Measurements from ENCODE around the gene PRKN. TPM values are rescaled to one million over a fixed set of nuclear protein-coding genes. Genes with fewer than 3 reads are reported as not detected.

Gene PRKN
- total and polyA plus RNA-seq, 5 donors from 2014 or later: 0.24 to 3.7 (median 2.5) TPM

DNA sequence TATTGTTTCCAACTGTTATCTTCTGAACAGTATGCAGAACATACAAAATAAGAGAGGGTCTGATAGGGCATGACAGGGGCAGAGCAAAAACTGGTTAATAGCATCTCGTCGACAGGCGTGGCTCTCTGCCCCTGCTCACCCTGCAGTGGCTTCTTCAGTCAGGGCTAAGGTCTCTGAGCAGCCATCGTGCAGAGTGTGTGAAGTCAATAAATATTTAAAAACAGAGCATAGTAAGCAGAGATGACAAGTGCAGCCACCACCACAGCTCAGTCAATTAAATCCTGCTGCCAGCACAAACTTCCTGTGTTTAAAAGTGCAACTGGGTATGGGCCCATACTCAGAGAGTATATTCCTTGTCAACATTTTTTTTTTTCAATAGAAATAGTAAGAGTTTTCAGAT, 1080.3 kb downstream of the PRKN start:
- Mint-ChIP-seq H3K4me1 (no peaks in the 10 kb centered on the region), H3K36me3 (peaks cover 3% of the 10 kb centered on the region), H3K27ac (no peak overlapping the region), H3K27me3 (no peaks in the 10 kb centered on the region), H3K9me3 (peaks cover 0 to 8% (median 5%) of the 10 kb centered on the region in 7 donors), H3K4me3 (no peak overlapping the region)
- Histone ChIP-seq H3K4me3 (ENCODE audit: low read depth, low read length) (no peak overlapping the region), H3K4me1 (ENCODE audit: control insufficient read depth, insufficient read depth, low read length, poor library complexity, severe bottlenecking) (no peaks in the 10 kb centered on the region), H3K27ac (ENCODE audit: insufficient read depth, low read length, poor library complexity, severe bottlenecking) (no peak overlapping the region), H3K27me3 (ENCODE audit: control insufficient read depth, insufficient read depth, low read length) (no peaks in the 10 kb centered on the region), H3K36me3 (ENCODE audit: control insufficient read depth, insufficient read depth, low read length) (no peaks in the 10 kb centered on the region), H3K9me3 (ENCODE audit: control insufficient read depth in 2 of 2, low read length in 2 of 2) (no peaks in the 10 kb centered on the region)
- DNase-seq (no peak), ATAC-seq (ENCODE audit: low read depth in 2 of 2) (no peak)

DNA sequence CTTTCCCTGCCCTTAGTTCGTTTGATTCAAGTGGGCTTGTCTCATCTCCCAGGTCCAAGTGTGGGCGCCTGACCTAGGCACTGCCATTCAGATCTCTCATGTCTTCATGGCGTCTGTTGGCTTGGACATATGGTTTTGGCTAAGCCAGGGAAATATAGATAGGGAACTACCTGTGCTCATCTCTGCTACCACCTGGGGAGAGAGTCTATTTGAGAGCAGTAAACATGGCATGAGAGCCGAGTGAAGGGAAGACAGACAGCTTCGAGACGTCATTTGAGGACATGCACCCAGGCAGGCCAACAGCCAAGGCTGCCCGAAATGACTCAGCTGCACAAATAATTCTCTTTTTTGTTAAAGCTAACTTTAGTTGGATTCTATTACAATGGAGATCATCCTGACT, 1083.0 kb downstream of the PRKN start:
- Mint-ChIP-seq H3K9me3 (peaks cover 0 to 6% (median 0%) of the 10 kb centered on the region in 7 donors), H3K27ac (no peak overlapping the region), H3K4me3 (no peak overlapping the region), H3K27me3 (no peaks in the 10 kb centered on the region), H3K36me3 (peaks cover 3% of the 10 kb centered on the region), H3K4me1 (no peaks in the 10 kb centered on the region)
- ATAC-seq (ENCODE audit: low read depth in 2 of 2) (no peak), DNase-seq (no peak)
- Histone ChIP-seq H3K4me3 (ENCODE audit: low read depth, low read length) (no peak overlapping the region), H3K9me3 (ENCODE audit: control insufficient read depth in 2 of 2, low read length in 2 of 2) (no peaks in the 10 kb centered on the region), H3K27ac (ENCODE audit: insufficient read depth, low read length, poor library complexity, severe bottlenecking) (no peak overlapping the region), H3K4me1 (ENCODE audit: control insufficient read depth, insufficient read depth, low read length, poor library complexity, severe bottlenecking) (no peaks in the 10 kb centered on the region), H3K27me3 (ENCODE audit: control insufficient read depth, insufficient read depth, low read length) (no peaks in the 10 kb centered on the region), H3K36me3 (ENCODE audit: control insufficient read depth, insufficient read depth, low read length) (no peaks in the 10 kb centered on the region)

DNA sequence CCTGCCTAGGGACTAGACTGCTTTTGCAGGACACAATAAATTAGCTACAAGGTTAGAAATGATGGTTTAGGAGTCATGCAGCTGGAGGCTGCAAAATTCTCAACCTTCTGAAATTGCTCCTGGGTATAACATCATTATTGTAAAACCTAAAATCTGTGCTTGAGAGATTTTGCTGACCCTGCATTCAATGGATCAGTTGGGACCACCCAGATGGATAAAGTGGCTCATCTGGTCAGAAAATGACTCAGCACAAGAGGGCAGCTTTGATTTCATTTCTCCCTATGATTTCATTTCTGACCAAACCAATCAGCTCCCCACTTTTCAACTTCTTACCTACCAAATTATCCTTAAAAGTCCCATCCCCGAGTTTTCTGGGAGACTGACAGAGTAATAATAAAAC, 1086.4 kb downstream of the PRKN start:
- Mint-ChIP-seq H3K4me1 (no peaks in the 10 kb centered on the region), H3K9me3 (peaks cover 0 to 4% (median 0%) of the 10 kb centered on the region in 7 donors), H3K36me3 (peaks cover 3% of the 10 kb centered on the region), H3K27me3 (no peaks in the 10 kb centered on the region), H3K4me3 (peak overlapping the region in 1 of 4 donors; percentile 10), H3K27ac (no peak overlapping the region)
- DNase-seq (no peak), ATAC-seq (ENCODE audit: low read depth in 2 of 2) (no peak)
- H3K27ac ChIP-seq (ENCODE audit: insufficient read depth, low read length, poor library complexity, severe bottlenecking): no peak overlapping the region
- H3K4me1 ChIP-seq (ENCODE audit: control insufficient read depth, insufficient read depth, low read length, poor library complexity, severe bottlenecking): no peaks in the 10 kb centered on the region
- H3K9me3 ChIP-seq (ENCODE audit: control insufficient read depth in 2 of 2, low read length in 2 of 2): no peaks in the 10 kb centered on the region
- no peak overlapping the region for H3K4me3 ChIP-seq (ENCODE audit: low read depth, low read length)
- no peaks in the 10 kb centered on the region for H3K27me3 ChIP-seq (ENCODE audit: control insufficient read depth, insufficient read depth, low read length)
- no peaks in the 10 kb centered on the region for H3K36me3 ChIP-seq (ENCODE audit: control insufficient read depth, insufficient read depth, low read length)

DNA sequence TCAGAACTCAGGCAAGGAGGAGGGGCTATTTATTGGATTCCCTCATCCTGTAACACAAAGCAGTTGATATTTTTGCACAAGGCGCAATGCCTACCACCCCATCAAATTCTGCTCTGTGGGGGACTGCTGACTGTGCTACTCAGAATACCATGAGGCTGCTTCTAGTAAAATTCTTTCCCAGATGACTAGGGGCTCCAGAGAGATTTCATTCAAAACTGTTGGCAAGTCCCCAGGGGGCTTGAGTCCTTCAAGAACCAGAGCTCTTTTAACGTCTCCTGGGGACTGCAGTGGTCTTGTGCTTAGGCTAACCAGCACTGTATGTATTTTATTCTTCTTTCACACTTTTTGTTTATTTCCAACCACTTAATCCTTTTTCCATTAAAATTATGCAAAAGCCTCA, 1087.8 kb downstream of the PRKN start:
- no peaks in the 10 kb centered on the region for H3K36me3 Mint-ChIP-seq
- no peaks in the 10 kb centered on the region for H3K27me3 Mint-ChIP-seq
- no peaks in the 10 kb centered on the region for H3K4me1 Mint-ChIP-seq
- no peak overlapping the region for H3K27ac ChIP-seq (ENCODE audit: insufficient read depth, low read length, poor library complexity, severe bottlenecking)
- H3K4me3 ChIP-seq (ENCODE audit: low read depth, low read length): no peak overlapping the region
- H3K4me3 Mint-ChIP-seq: no peak overlapping the region
- ATAC-seq (ENCODE audit: low read depth in 2 of 2) (no peak), DNase-seq (no peak)
- H3K9me3 Mint-ChIP-seq: peaks cover 0 to 2% (median 0%) of the 10 kb centered on the region in 7 donors
- H3K27ac Mint-ChIP-seq: no peak overlapping the region
- H3K9me3 ChIP-seq (ENCODE audit: control insufficient read depth in 2 of 2, low read length in 2 of 2): no peaks in the 10 kb centered on the region
- no peaks in the 10 kb centered on the region for H3K4me1 ChIP-seq (ENCODE audit: control insufficient read depth, insufficient read depth, low read length, poor library complexity, severe bottlenecking)
- H3K27me3 ChIP-seq (ENCODE audit: control insufficient read depth, insufficient read depth, low read length): no peaks in the 10 kb centered on the region
- H3K36me3 ChIP-seq (ENCODE audit: control insufficient read depth, insufficient read depth, low read length): no peaks in the 10 kb centered on the region

DNA sequence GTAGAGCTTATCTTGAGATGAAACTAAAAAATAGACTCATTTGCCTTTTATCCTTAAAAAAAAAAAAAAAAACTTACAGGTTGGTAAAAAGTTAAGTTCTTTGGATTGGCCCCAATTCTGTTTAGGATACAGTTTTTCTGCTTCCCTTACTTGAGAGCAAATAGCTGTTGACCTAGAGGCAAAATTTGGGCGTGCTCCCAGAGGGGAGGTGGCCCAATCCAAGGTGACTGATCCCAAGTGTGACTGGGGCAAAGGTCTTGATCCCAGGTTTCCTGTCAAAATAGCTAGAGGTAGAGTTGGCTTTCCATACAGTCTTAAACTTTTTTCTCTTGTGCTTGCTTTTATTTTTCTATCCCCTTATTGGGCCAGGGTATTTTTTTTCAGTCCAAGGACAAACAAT, 1089.9 kb downstream of the PRKN start:
- no peaks in the 10 kb centered on the region for H3K36me3 ChIP-seq (ENCODE audit: control insufficient read depth, insufficient read depth, low read length)
- DNase-seq (no peak), ATAC-seq (ENCODE audit: low read depth in 2 of 2) (no peak)
- H3K9me3 ChIP-seq (ENCODE audit: control insufficient read depth in 2 of 2, low read length in 2 of 2): no peaks in the 10 kb centered on the region
- no peaks in the 10 kb centered on the region for H3K36me3 Mint-ChIP-seq
- no peaks in the 10 kb centered on the region for H3K27me3 ChIP-seq (ENCODE audit: control insufficient read depth, insufficient read depth, low read length)
- no peaks in the 10 kb centered on the region for H3K27me3 Mint-ChIP-seq
- H3K4me1 Mint-ChIP-seq: no peaks in the 10 kb centered on the region
- no peak overlapping the region for H3K4me3 Mint-ChIP-seq
- H3K27ac ChIP-seq (ENCODE audit: insufficient read depth, low read length, poor library complexity, severe bottlenecking): no peak overlapping the region
- peaks cover 0 to 2% (median 0%) of the 10 kb centered on the region in 7 donors for H3K9me3 Mint-ChIP-seq
- no peak overlapping the region for H3K27ac Mint-ChIP-seq
- H3K4me3 ChIP-seq (ENCODE audit: low read depth, low read length): no peak overlapping the region
- no peaks in the 10 kb centered on the region for H3K4me1 ChIP-seq (ENCODE audit: control insufficient read depth, insufficient read depth, low read length, poor library complexity, severe bottlenecking)

DNA sequence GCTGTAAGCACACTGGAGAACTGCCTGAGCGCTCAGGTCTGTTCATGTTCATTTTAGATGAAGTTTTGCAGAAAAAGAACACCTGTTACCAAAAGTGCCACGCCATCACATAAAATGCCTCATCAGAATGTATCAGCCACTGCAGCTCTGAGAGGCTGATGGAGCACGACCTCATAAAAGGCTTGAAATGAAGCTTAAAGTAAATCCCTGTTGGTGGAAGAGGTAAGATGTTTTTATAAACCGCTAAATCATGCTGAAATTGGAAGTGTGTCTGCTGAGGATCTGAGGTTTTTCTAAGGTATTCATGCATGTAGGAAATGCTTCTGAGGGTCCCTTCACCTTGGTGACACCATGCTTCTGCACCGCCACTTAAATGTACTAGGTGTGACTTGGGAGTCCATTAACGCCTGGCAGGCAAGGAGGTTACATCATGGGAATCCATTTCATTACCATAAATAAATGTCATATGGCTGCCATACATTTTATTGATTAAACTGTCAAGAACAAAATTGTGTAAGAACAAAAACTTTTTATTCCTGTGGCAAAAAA, 1090.6 kb downstream of the PRKN start:
- Mint-ChIP-seq H3K27ac (no peak overlapping the region), H3K4me1 (peaks cover 0 to 7% (median 3%) of the 10 kb centered on the region in 4 donors), H3K36me3 (no peaks in the 10 kb centered on the region), H3K4me3 (no peak overlapping the region), H3K9me3 (peaks cover 0 to 3% (median 0%) of the 10 kb centered on the region in 7 donors), H3K27me3 (no peaks in the 10 kb centered on the region)
- Histone ChIP-seq H3K27me3 (ENCODE audit: control insufficient read depth, insufficient read depth, low read length) (no peaks in the 10 kb centered on the region), H3K36me3 (ENCODE audit: control insufficient read depth, insufficient read depth, low read length) (no peaks in the 10 kb centered on the region), H3K4me3 (ENCODE audit: low read depth, low read length) (no peak overlapping the region), H3K27ac (ENCODE audit: insufficient read depth, low read length, poor library complexity, severe bottlenecking) (no peak overlapping the region), H3K4me1 (ENCODE audit: control insufficient read depth, insufficient read depth, low read length, poor library complexity, severe bottlenecking) (no peaks in the 10 kb centered on the region), H3K9me3 (ENCODE audit: control insufficient read depth in 2 of 2, low read length in 2 of 2) (no peaks in the 10 kb centered on the region)
- no peak for ATAC-seq (ENCODE audit: low read depth in 2 of 2)
- no peak for DNase-seq

DNA sequence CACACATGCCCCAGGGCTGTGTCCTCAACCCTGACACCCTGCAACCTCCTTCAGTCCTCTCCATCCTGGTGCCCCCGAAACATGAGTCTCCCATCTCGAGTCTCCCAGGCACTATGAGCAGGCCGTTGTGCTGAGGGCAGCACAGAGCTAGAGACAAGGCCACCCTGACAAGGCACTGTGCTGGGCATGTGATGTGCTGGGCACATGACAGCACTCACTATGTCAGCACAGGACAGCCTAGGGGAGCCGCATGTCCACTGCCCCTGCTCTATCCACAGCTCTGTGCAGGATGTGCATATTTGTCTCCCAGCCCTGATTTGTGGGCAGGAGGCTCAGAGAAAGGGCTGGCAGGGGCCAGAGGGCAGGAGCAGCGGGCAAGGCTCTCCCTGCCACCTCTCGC, 1091.6 kb downstream of the PRKN start:
- H3K27ac Mint-ChIP-seq: no peak overlapping the region
- H3K4me1 Mint-ChIP-seq: peaks cover 0 to 8% (median 5%) of the 10 kb centered on the region in 4 donors
- ATAC-seq (ENCODE audit: low read depth in 2 of 2) (peak in 1 of 2 donors; percentile 28), DNase-seq (no peak)
- Histone ChIP-seq H3K36me3 (ENCODE audit: control insufficient read depth, insufficient read depth, low read length) (no peaks in the 10 kb centered on the region), H3K27me3 (ENCODE audit: control insufficient read depth, insufficient read depth, low read length) (no peaks in the 10 kb centered on the region), H3K4me1 (ENCODE audit: control insufficient read depth, insufficient read depth, low read length, poor library complexity, severe bottlenecking) (no peaks in the 10 kb centered on the region), H3K4me3 (ENCODE audit: low read depth, low read length) (no peak overlapping the region), H3K27ac (ENCODE audit: insufficient read depth, low read length, poor library complexity, severe bottlenecking) (no peak overlapping the region), H3K9me3 (ENCODE audit: control insufficient read depth in 2 of 2, low read length in 2 of 2) (no peaks in the 10 kb centered on the region)
- no peak overlapping the region for H3K4me3 Mint-ChIP-seq
- H3K36me3 Mint-ChIP-seq: no peaks in the 10 kb centered on the region
- no peaks in the 10 kb centered on the region for H3K27me3 Mint-ChIP-seq
- H3K9me3 Mint-ChIP-seq: peaks cover 0 to 3% (median 0%) of the 10 kb centered on the region in 7 donors

DNA sequence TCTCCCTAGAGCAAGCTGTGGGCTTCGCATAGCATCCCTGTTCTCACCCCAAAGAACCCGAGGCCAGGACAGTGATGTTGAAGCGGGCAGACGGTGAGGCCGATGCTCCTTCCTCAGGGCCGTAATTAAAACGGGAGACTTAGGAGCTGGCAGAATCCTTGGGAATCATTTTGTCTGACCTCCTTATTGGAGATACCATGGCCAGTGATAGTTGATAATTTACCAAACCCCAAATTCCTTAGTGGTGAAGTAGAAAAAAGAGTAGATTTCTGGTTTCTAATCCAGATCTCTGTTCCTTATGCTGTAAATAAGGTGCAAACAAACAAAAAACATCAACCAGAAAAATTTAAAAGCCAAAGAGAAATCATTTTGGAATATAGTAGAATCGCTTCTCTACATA, 1092.7 kb downstream of the PRKN start:
- DNase-seq (no peak), ATAC-seq (ENCODE audit: low read depth in 2 of 2) (no peak)
- Histone ChIP-seq H3K36me3 (ENCODE audit: control insufficient read depth, insufficient read depth, low read length) (no peaks in the 10 kb centered on the region), H3K27me3 (ENCODE audit: control insufficient read depth, insufficient read depth, low read length) (no peaks in the 10 kb centered on the region), H3K27ac (ENCODE audit: insufficient read depth, low read length, poor library complexity, severe bottlenecking) (no peak overlapping the region), H3K4me1 (ENCODE audit: control insufficient read depth, insufficient read depth, low read length, poor library complexity, severe bottlenecking) (no peaks in the 10 kb centered on the region), H3K4me3 (ENCODE audit: low read depth, low read length) (no peak overlapping the region), H3K9me3 (ENCODE audit: control insufficient read depth in 2 of 2, low read length in 2 of 2) (no peaks in the 10 kb centered on the region)
- H3K4me3 Mint-ChIP-seq: no peak overlapping the region
- H3K36me3 Mint-ChIP-seq: no peaks in the 10 kb centered on the region
- H3K9me3 Mint-ChIP-seq: peaks cover 0 to 3% (median 1%) of the 10 kb centered on the region in 7 donors
- no peaks in the 10 kb centered on the region for H3K27me3 Mint-ChIP-seq
- no peak overlapping the region for H3K27ac Mint-ChIP-seq
- peaks cover 0 to 8% (median 5%) of the 10 kb centered on the region in 4 donors for H3K4me1 Mint-ChIP-seq
